Endothelial cell of umbilical vein (primary cell): ENCODE results near the gene KPTN. TPM values are rescaled to one million over a fixed set of nuclear protein-coding genes. Genes with fewer than 3 reads are reported as not detected.

Source experiments
- BruUV-seq: library from RNA; stranded (reverse); fragments of 400-500 nt; replicated peaks from 2 replicates; lab custom pipeline; 2021; lab: Mats Ljungman, UMichigan
- CTCF ChIA-PET: fragments of 300-600, 350-600 bp; sonication (Branson Sonifier 250); formaldehyde crosslinking; loops from one replicate; lab custom pipeline; 2021; ENCODE audit warnings: antibody characterized with exemption, inconsistent platforms; lab: Charles Lee
- POLR2A ChIA-PET: fragments of 300-600, 350-600 bp; sonication (Branson Sonifier 250); formaldehyde crosslinking; loops from one replicate; lab custom pipeline; 2021; ENCODE audit warnings: antibody characterized with exemption, inconsistent platforms; lab: Charles Lee
- DNase-seq: peaks from one replicate; pipeline ENCODE4 v3.0.0-alpha.2; 2011; ENCODE audit warnings: low read depth, low spot score
- FAIRE-seq: peaks from 2 replicates; lab custom pipeline; 2011; peaks lifted over from hg19 to GRCh38; lab: Jason Lieb, UNC
- H2AFZ ChIP-seq: 2 replicates; pipeline ENCODE4 v1.6.0; 2012; ENCODE audit warnings: low read depth, low read length, control low read depth, inconsistent platforms
- H3K27ac ChIP-seq: 2 replicates; pipeline ENCODE4 v1.5.1; 2011; ENCODE audit warnings: low read depth, mild to moderate bottlenecking, control low read depth, low read length, moderate library complexity; ENCODE audit not compliant: insufficient read depth
- H3K27me3 ChIP-seq, 2 experiments: 2 replicates each; pipeline versions ENCODE4 v1.6.0 to v1.6.1; 2011; ENCODE audit warnings: low read length in 2 of 2, mixed read lengths in 1 of 2; ENCODE audit not compliant: control insufficient read depth in 2 of 2, insufficient read depth in 2 of 2
- H3K36me3 ChIP-seq, 2 experiments: 2 replicates in 1 of 2; 3 replicates in 1 of 2; pipeline ENCODE4 v1.5.1; 2011; ENCODE audit warnings: low read length in 2 of 2, mild to moderate bottlenecking in 1 of 2, moderate library complexity in 1 of 2; ENCODE audit not compliant: control insufficient read depth in 2 of 2, insufficient read depth in 2 of 2; ENCODE audit errors: extremely low read depth in 1 of 2
- H3K4me1 ChIP-seq: 3 replicates; pipeline ENCODE4 v1.5.1; 2011; ENCODE audit warnings: mild to moderate bottlenecking, low read length; ENCODE audit not compliant: control insufficient read depth, insufficient read depth; ENCODE audit errors: extremely low read depth
- H3K4me2 ChIP-seq: 2 replicates; pipeline ENCODE4 v1.6.1; 2011; ENCODE audit warnings: low read length, control low read depth, mixed read lengths; ENCODE audit not compliant: insufficient read depth
- H3K4me3 ChIP-seq, 3 experiments: fragments of 200-600 bp in 1 of 3; sonication (generic), shearing (Covaris generic) in 1 of 3; replicated peaks in 1 of 3; 2 replicates each; pipeline ENCODE4 v1.5.1; 2011 to 2016; ENCODE audit warnings: control low read depth in 3 of 3, low read length in 3 of 3, mild to moderate bottlenecking in 2 of 3, inconsistent platforms in 1 of 3, low read depth in 1 of 3, moderate library complexity in 1 of 3; ENCODE audit not compliant: insufficient read depth in 1 of 3
- H3K79me2 ChIP-seq: 2 replicates; pipeline ENCODE4 v1.6.0; 2012; ENCODE audit warnings: low read length, inconsistent platforms; ENCODE audit not compliant: control insufficient read depth, insufficient read depth
- H3K9ac ChIP-seq: replicated peaks from 2 replicates; pipeline ENCODE3; 2011; ENCODE audit warnings: low read length, control low read depth; ENCODE audit not compliant: insufficient read depth; ENCODE audit errors: extremely low read depth
- H3K9me1 ChIP-seq: replicated peaks from 3 replicates; pipeline ENCODE4 v1.6.0; 2011; ENCODE audit warnings: mild to moderate bottlenecking, low read length; ENCODE audit not compliant: control insufficient read depth, insufficient read depth; ENCODE audit errors: extremely low read depth
- H3K9me3 ChIP-seq: replicated peaks from 2 replicates; pipeline ENCODE4 v1.5.1; 2012; ENCODE audit warnings: low read length, inconsistent platforms; ENCODE audit not compliant: control insufficient read depth, insufficient read depth
- H4K20me1 ChIP-seq: replicated peaks from 2 replicates; pipeline ENCODE3; 2011; ENCODE audit warnings: mild to moderate bottlenecking, low read length; ENCODE audit not compliant: control insufficient read depth, insufficient read depth; ENCODE audit errors: extremely low read depth
- EZH2 ChIP-seq: IDR thresholded peaks from 2 replicates; pipeline ENCODE4 v1.6.1; 2012; ENCODE audit warnings: borderline replicate concordance, low read depth, mild to moderate bottlenecking, moderate library complexity, low read length, inconsistent platforms; ENCODE audit not compliant: severe bottlenecking
- FOS ChIP-seq: IDR thresholded peaks from 2 replicates; pipeline ENCODE4 v1.6.1; 2011; ENCODE audit warnings: mild to moderate bottlenecking, low read length, moderate library complexity, borderline replicate concordance; ENCODE audit not compliant: insufficient read depth
- GATA2 ChIP-seq: IDR thresholded peaks from 2 replicates; pipeline ENCODE4 v1.7.0; 2011; ENCODE audit warnings: low read depth, mild to moderate bottlenecking, moderate library complexity, mixed read lengths, low read length; ENCODE audit not compliant: insufficient read length, insufficient read depth
- JUN ChIP-seq: IDR thresholded peaks from 2 replicates; pipeline ENCODE4 v1.6.1; 2011; ENCODE audit warnings: borderline replicate concordance, low read depth; ENCODE audit not compliant: insufficient read length, insufficient read depth
- MYC ChIP-seq: IDR thresholded peaks from one replicate; pipeline ENCODE4 v1.6.1; 2011; ENCODE audit warnings: mild to moderate bottlenecking, low read depth, low read length
- POLR2A ChIP-seq: IDR thresholded peaks from 2 replicates; pipeline ENCODE4 v1.6.1; 2012; ENCODE audit warnings: low read depth, mild to moderate bottlenecking, control low read depth, low read length
- POLR2AphosphoS5 ChIP-seq: IDR thresholded peaks from 2 replicates; pipeline ENCODE4 v1.6.1; 2012; ENCODE audit warnings: low read depth, mild to moderate bottlenecking, control low read depth, low read length, moderate library complexity; ENCODE audit not compliant: insufficient read depth
- dilution Hi-C: fragments of 300-500 bp; cut with MboI; formaldehyde crosslinking; loops from one replicate; pipeline ENCODE4 v1.15.0; 2019; ENCODE audit warnings: low sequenced_read_pairs; ENCODE audit not compliant: extremely low pct_ligation_motif_present
- intact Hi-C: fragments of 100-400 bp; cut with micrococcal nuclease; formaldehyde crosslinking; loops from one replicate; pipeline ENCODE4 v1.10.0; 2022
- polyA plus RNA-seq, 4 experiments: library from polyadenylated mRNA; depleted of rRNA in 3 of 4; stranded (reverse) in 3 of 4; unstranded in 1 of 4; fragments of >200 nt; gene quantifications; 2 replicates each; pipeline versions ENCODE4 v1.2.1 to v1.2.3, GENCODE V29; 2011 to 2012; ENCODE audit warnings: missing spikeins in 1 of 4
- total RNA-seq: library from RNA; stranded (reverse); gene quantifications from 2 replicates; pipeline ENCODE4 v1.2.3, GENCODE V29; 2021
- TF ChIP-seq, protein P1 (sequence below): IDR thresholded peaks from 2 replicates; pipeline ENCODE4 v1.6.1; 2011; ENCODE audit not compliant: insufficient read depth, insufficient read length
- TF ChIP-seq, protein P2 (sequence below), 2 donors: IDR thresholded peaks; 1 replicate in 1 of 2; 2 replicates in 1 of 2; pipeline ENCODE4 v1.5.1; 2011; ENCODE audit warnings: low read length in 2 of 2, mild to moderate bottlenecking in 2 of 2, moderate library complexity in 2 of 2, control low read depth in 1 of 2, inconsistent platforms in 1 of 2, low read depth in 1 of 2; ENCODE audit not compliant: insufficient read depth in 1 of 2; ENCODE audit errors: extremely low read depth in 1 of 2

Gene KPTN
- total and polyA plus RNA-seq, 2 donors (not counting 3 experiments of a cell fraction or from before 2014, with no cell fraction given): 14.7 to 15.5 TPM

DNA sequence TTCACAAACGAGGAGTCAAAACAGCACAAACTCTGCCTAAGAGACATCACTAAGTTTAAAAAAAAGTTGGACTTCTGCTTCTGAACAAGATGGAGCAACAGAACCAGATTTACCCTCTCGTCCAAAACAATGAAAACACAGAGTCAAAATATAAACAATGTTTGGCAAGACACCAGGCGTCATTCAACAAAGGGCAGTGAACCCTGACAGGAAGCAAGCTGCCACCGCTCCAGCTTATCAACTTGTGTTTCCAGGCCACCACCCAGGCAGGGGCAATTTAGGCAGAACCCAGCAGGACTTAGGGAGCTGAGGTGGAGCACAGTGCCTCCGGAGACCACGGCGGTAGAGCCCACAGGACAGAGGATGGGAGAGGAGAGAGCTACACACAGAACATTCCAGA, 39.5 kb upstream of the KPTN start:
- H4K20me1 ChIP-seq: no peaks in the 10 kb centered on the region
- BruUV-seq: no TSS peak
- ChIA-PET POLR2A (no interaction called here), CTCF (interaction anchor here (0.8 to 1.6 kb wide), 5 partner anchors 8 to 87 kb away, joined by 3 to 14 read pairs (median 6); partner anchors contain the start of gene NAPA)
- no peaks in the 10 kb centered on the region for H3K9me3 ChIP-seq
- H2AFZ ChIP-seq: peak overlapping the region; percentile 78
- intact Hi-C loops: no loop called here
- peaks cover 0 to 2% of the 10 kb centered on the region in 2 experiments for H3K27me3 ChIP-seq
- no peaks in the 10 kb centered on the region for H3K9me1 ChIP-seq
- DNase-seq: peak; percentile 65
- FAIRE-seq: peak; percentile 85
- H3K36me3 ChIP-seq: no peaks in the 10 kb centered on the region
- TF ChIP-seq POLR2AphosphoS5: no peak
- TF ChIP-seq, protein P1, sequence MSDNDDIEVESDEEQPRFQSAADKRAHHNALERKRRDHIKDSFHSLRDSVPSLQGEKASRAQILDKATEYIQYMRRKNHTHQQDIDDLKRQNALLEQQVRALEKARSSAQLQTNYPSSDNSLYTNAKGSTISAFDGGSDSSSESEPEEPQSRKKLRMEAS: no peak
- TF ChIP-seq, protein P2, sequence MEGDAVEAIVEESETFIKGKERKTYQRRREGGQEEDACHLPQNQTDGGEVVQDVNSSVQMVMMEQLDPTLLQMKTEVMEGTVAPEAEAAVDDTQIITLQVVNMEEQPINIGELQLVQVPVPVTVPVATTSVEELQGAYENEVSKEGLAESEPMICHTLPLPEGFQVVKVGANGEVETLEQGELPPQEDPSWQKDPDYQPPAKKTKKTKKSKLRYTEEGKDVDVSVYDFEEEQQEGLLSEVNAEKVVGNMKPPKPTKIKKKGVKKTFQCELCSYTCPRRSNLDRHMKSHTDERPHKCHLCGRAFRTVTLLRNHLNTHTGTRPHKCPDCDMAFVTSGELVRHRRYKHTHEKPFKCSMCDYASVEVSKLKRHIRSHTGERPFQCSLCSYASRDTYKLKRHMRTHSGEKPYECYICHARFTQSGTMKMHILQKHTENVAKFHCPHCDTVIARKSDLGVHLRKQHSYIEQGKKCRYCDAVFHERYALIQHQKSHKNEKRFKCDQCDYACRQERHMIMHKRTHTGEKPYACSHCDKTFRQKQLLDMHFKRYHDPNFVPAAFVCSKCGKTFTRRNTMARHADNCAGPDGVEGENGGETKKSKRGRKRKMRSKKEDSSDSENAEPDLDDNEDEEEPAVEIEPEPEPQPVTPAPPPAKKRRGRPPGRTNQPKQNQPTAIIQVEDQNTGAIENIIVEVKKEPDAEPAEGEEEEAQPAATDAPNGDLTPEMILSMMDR (IDR thresholded peaks at IDR 0.05; ENCODE audit: extremely low read depth in 1 of 2, insufficient read depth in 1 of 2, low read depth in 1 of 2, low read length in 2 of 2): no peak
- no peak for TF ChIP-seq JUN
- no peak for TF ChIP-seq MYC
- TF ChIP-seq POLR2A: no peak
- TF ChIP-seq GATA2: no peak
- TF ChIP-seq EZH2: no peak
- TF ChIP-seq FOS: no peak
- dilution Hi-C loops: no loop called here
- H3K4me1 ChIP-seq: peaks cover 9% of the 10 kb centered on the region
- H3K79me2 ChIP-seq: no peaks in the 10 kb centered on the region
- H3K9ac ChIP-seq: no peak overlapping the region
- H3K4me3 ChIP-seq: no peak overlapping the region
- H3K4me2 ChIP-seq: peak overlapping the region; percentile 42
- no peak overlapping the region for H3K27ac ChIP-seq
